OCI-LY1 (cell line): Measurements from ENCODE around the gene GRIA4.
A peak's percentile ranks its signal among the peaks of the same experiment; 100 is the strongest.

ENCODE experiments used
- H2AFZ ChIP-seq: fragments of 200-600 bp; sonication (generic), shearing (Covaris generic); 2 replicates; pipeline ENCODE4 v1.6.0; 2014; ENCODE audit warnings: antibody characterized with exemption, mild to moderate bottlenecking, low read length
- H3F3A ChIP-seq: fragments of 200-600 bp; sonication (generic), shearing (Covaris generic); 2 replicates; pipeline ENCODE4 v1.6.0; 2014; ENCODE audit warnings: mild to moderate bottlenecking, antibody characterized with exemption, low read length, moderate library complexity; ENCODE audit not compliant: insufficient read depth
- H3K27ac ChIP-seq: fragments of 200-600 bp; sonication (generic); 2 replicates; pipeline ENCODE4 v1.5.1; 2014; ENCODE audit warnings: low read length, mixed run types, mild to moderate bottlenecking, low read depth; ENCODE audit not compliant: poor library complexity, severe bottlenecking
- H3K27me3 ChIP-seq: fragments of 200-600 bp; sonication (generic); 2 replicates; pipeline ENCODE4 v1.6.0; 2014; ENCODE audit warnings: antibody characterized with exemption, mild to moderate bottlenecking, low read length, moderate library complexity; ENCODE audit not compliant: insufficient read depth
- H3K36me3 ChIP-seq: fragments of 200-600 bp; sonication (generic); 2 replicates; pipeline ENCODE4 v1.6.1; 2014; ENCODE audit warnings: mild to moderate bottlenecking, antibody characterized with exemption, low read length, moderate library complexity, mixed read lengths; ENCODE audit not compliant: insufficient read depth
- H3K4me1 ChIP-seq: fragments of 200-600 bp; sonication (generic); 2 replicates; pipeline ENCODE4 v1.5.1; 2014; ENCODE audit warnings: mild to moderate bottlenecking, low read length, moderate library complexity; ENCODE audit not compliant: insufficient read depth, severe bottlenecking
- H3K4me2 ChIP-seq: fragments of 200-600 bp; sonication (generic), shearing (Covaris generic); 2 replicates; pipeline ENCODE4 v1.6.1; 2014; ENCODE audit warnings: low read length
- H3K4me3 ChIP-seq: fragments of 200-600 bp; sonication (generic); 2 replicates; pipeline ENCODE4 v1.5.1; 2014; ENCODE audit warnings: low read length, low read depth, mild to moderate bottlenecking, mixed read lengths; ENCODE audit not compliant: poor library complexity, severe bottlenecking
- H3K79me2 ChIP-seq: fragments of 200-600 bp; shearing (Covaris generic); 2 replicates; pipeline ENCODE4 v1.6.1; 2016; ENCODE audit warnings: mixed run types, low read length, mixed read lengths; ENCODE audit not compliant: insufficient read depth
- H3K9ac ChIP-seq: fragments of 200-600 bp; sonication (generic), shearing (Covaris generic); 2 replicates; pipeline ENCODE4 v1.6.1; 2014; ENCODE audit warnings: mild to moderate bottlenecking, low read length, mixed read lengths
- H3K9me2 ChIP-seq: fragments of 200-600 bp; sonication (generic), shearing (Covaris generic); 2 replicates; pipeline ENCODE4 v1.6.1; 2014; ENCODE audit warnings: low read depth, mild to moderate bottlenecking, low read length, mixed read lengths
- H3K9me3 ChIP-seq: fragments of 200-600 bp; shearing (Covaris generic); 2 replicates; pipeline ENCODE4 v1.6.1; 2014; ENCODE audit warnings: low read length, mixed read lengths
- H4K20me1 ChIP-seq: fragments of 200-600 bp; sonication (generic), shearing (Covaris generic); 2 replicates; pipeline ENCODE4 v1.6.0; 2016; ENCODE audit warnings: mild to moderate bottlenecking, low read length; ENCODE audit not compliant: insufficient read depth
- CTCF ChIP-seq: fragments of 200-600 bp; sonication (generic), shearing (Covaris generic); IDR thresholded peaks from 2 replicates; pipeline ENCODE4 v1.5.1; 2017; ENCODE audit warnings: mild to moderate bottlenecking, antibody characterized with exemption, low read length, moderate library complexity, mixed read lengths
- EZH2 ChIP-seq: fragments of 200-600 bp; sonication (generic), shearing (Covaris generic); IDR thresholded peaks from 2 replicates; pipeline ENCODE4 v1.8.0; 2017; ENCODE audit warnings: borderline replicate concordance, mixed run types, mild to moderate bottlenecking, antibody characterized with exemption, low read length, moderate library complexity, mixed read lengths

GRIA4 gene

GRCh38 chr11:105860105-105860504 is 250.2 kb downstream of the GRIA4 start:
- TF ChIP-seq CTCF = no peak
- H3K9ac ChIP-seq = no peak overlapping the region
- H4K20me1 ChIP-seq = no peaks in the 10 kb centered on the region
- no peak overlapping the region for H3K27ac ChIP-seq
- no peaks in the 10 kb centered on the region for H3K4me1 ChIP-seq
- H2AFZ ChIP-seq = no peak overlapping the region
- no peak overlapping the region for H3K4me3 ChIP-seq
- no peaks in the 10 kb centered on the region for H3K27me3 ChIP-seq
- no peaks in the 10 kb centered on the region for H3K9me2 ChIP-seq
- H3K9me3 ChIP-seq = no peaks in the 10 kb centered on the region
- no peak overlapping the region for H3K4me2 ChIP-seq
- no peaks in the 10 kb centered on the region for H3K36me3 ChIP-seq
- no peaks in the 10 kb centered on the region for H3K79me2 ChIP-seq
- no peaks in the 10 kb centered on the region for H3F3A ChIP-seq

- H3K27me3 ChIP-seq = no peaks in the 10 kb centered on the region
- no peaks in the 10 kb centered on the region for H3K4me1 ChIP-seq
- H4K20me1 ChIP-seq = no peaks in the 10 kb centered on the region
- H3K9ac ChIP-seq = no peak overlapping the region
- no peak overlapping the region for H3K27ac ChIP-seq
- H3K4me3 ChIP-seq = no peak overlapping the region
- H3K9me3 ChIP-seq = no peaks in the 10 kb centered on the region
- H2AFZ ChIP-seq = no peak overlapping the region
- H3K9me2 ChIP-seq = no peaks in the 10 kb centered on the region
- no peak for TF ChIP-seq CTCF
- no peak for TF ChIP-seq EZH2
- H3K36me3 ChIP-seq = no peaks in the 10 kb centered on the region
- no peaks in the 10 kb centered on the region for H3K79me2 ChIP-seq
- H3K4me2 ChIP-seq = no peak overlapping the region
- no peaks in the 10 kb centered on the region for H3F3A ChIP-seq
Observed at GRCh38 chr11:105861225-105861624, 251.4 kb downstream of the GRIA4 start.

- Histone ChIP-seq H3K9me2 (no peaks in the 10 kb centered on the region), H3K36me3 (no peaks in the 10 kb centered on the region), H3K4me1 (no peaks in the 10 kb centered on the region), H2AFZ (no peak overlapping the region), H3K27ac (no peak overlapping the region), H3K27me3 (no peaks in the 10 kb centered on the region), H3K79me2 (no peaks in the 10 kb centered on the region), H3K9me3 (no peaks in the 10 kb centered on the region), H4K20me1 (no peaks in the 10 kb centered on the region), H3F3A (no peaks in the 10 kb centered on the region), H3K9ac (no peak overlapping the region), H3K4me2 (no peak overlapping the region), H3K4me3 (no peak overlapping the region)
- TF ChIP-seq CTCF (peak; percentile 66), EZH2 (no peak)
Observed at GRCh38 chr11:105862736-105863367, 253.0 kb downstream of the GRIA4 start.
